ENCODE measurements around the gene DSE.

DNA sequence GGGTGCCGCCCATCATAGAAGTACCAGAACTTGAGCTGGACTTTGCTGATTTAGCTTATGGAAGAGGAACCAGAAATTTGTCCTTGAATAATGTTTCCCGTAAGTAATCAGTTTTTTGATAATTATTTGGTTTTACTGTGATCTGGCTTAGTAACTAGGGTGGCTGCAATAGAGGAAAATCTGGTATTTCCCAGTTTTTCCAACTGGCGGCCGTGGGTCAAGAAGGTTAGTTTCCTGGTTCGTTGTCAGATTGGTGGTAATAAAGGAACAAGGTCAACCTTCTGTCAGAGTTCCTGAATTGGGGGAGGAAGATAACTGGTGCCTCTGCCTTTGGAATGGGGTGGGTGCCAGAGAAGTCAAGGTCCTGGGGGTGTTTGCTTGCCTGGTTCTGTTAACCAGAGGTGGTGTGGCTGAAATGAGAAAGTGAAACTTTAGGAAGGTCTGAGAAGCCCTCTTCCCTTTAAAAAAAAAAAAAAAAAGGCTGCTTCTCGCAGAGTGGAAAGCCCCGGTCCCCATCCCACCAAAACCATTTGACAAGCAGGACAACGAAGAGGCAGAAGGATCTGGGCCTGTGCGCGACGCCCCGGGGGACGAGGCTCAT, 90.7 kb downstream of the DSE start, which contains the start of gene CALHM6:
- TF ChIP-seq POLR2A (IDR thresholded peaks at IDR 0.05; ENCODE audit: borderline replicate concordance, extremely low read depth, insufficient read depth, insufficient read length), result no peak
- no peak for TF ChIP-seq EZH2 (IDR thresholded peaks at IDR 0.05)
- TF ChIP-seq CTCF (IDR thresholded peaks at IDR 0.05 in 2 of 3, conservative IDR thresholded peaks at IDR 0.05 in 1 of 3; ENCODE audit: borderline replicate concordance in 1 of 3, insufficient read depth in 1 of 3, low read depth in 2 of 3, low read length in 2 of 3), result no peak
- no peak for TF ChIP-seq EZH2phosphoT487 (IDR thresholded peaks at IDR 0.05; ENCODE audit: borderline replicate concordance)
- TF ChIP-seq CEBPB (IDR thresholded peaks at IDR 0.05; ENCODE audit: low read depth), result no peak
- TF ChIP-seq POLR2AphosphoS5 (IDR thresholded peaks at IDR 0.05; ENCODE audit: low read depth, low read length), result no peak
- TF ChIP-seq ZFX (IDR thresholded peaks at IDR 0.05), result no peak
- TF ChIP-seq, protein P1, sequence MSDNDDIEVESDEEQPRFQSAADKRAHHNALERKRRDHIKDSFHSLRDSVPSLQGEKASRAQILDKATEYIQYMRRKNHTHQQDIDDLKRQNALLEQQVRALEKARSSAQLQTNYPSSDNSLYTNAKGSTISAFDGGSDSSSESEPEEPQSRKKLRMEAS (IDR thresholded peaks at IDR 0.05), result no peak
- no peak for TF ChIP-seq SIN3A (IDR thresholded peaks at IDR 0.05; ENCODE audit: low read depth)
- TF ChIP-seq TCF7L2 (IDR thresholded peaks at IDR 0.05; ENCODE audit: borderline replicate concordance, extremely low read depth, insufficient read depth, insufficient read length), result no peak
- TF ChIP-seq ZNF274 (IDR thresholded peaks at IDR 0.05; ENCODE audit: low read depth, low read length), result no peak
